SU-DHL-6 (cell line): ENCODE measurements around the gene TTLL11.
A peak's percentile ranks its signal among the peaks of the same experiment; 100 is the strongest.

ENCODE experiments used
- H2AFZ ChIP-seq: fragments of 200-600 bp; sonication (generic); 2 replicates; pipeline ENCODE4 v1.6.1; 2014; ENCODE audit warnings: low read depth, mild to moderate bottlenecking, moderate library complexity, mixed read lengths, antibody characterized with exemption, low read length; ENCODE audit not compliant: severe bottlenecking
- H3F3A ChIP-seq: fragments of 200-600 bp; shearing (Covaris generic); 2 replicates; pipeline ENCODE4 v1.6.0; 2016; ENCODE audit warnings: antibody characterized with exemption, mild to moderate bottlenecking; ENCODE audit not compliant: insufficient read depth
- H3K27ac ChIP-seq: fragments of 200-600 bp; sonication (generic); 2 replicates; pipeline ENCODE4 v1.5.1; 2016; ENCODE audit warnings: low read depth, mild to moderate bottlenecking, low read length, moderate library complexity, mixed read lengths
- H3K27me3 ChIP-seq: fragments of 200-600 bp; sonication (generic), shearing (Covaris generic); 2 replicates; pipeline ENCODE4 v1.6.0; 2014; ENCODE audit warnings: mild to moderate bottlenecking, low read length
- H3K36me3 ChIP-seq: fragments of 200-600 bp; sonication (generic); 2 replicates; pipeline ENCODE4 v1.6.1; 2014; ENCODE audit warnings: mild to moderate bottlenecking, low read length, mixed read lengths
- H3K4me2 ChIP-seq: fragments of 300-600, 200-600 bp; shearing (Covaris generic), sonication (generic); 2 replicates; pipeline ENCODE4 v1.6.0; 2014; ENCODE audit warnings: low read length, low read depth, mild to moderate bottlenecking; ENCODE audit not compliant: poor library complexity, severe bottlenecking
- H3K4me3 ChIP-seq: fragments of 200-600 bp; sonication (generic); 2 replicates; pipeline ENCODE4 v1.5.1; 2014; ENCODE audit warnings: antibody characterized with exemption, low read length, mild to moderate bottlenecking, mixed read lengths; ENCODE audit not compliant: insufficient read depth, poor library complexity, severe bottlenecking
- H3K79me2 ChIP-seq: fragments of 200-600 bp; sonication (generic); 2 replicates; pipeline ENCODE4 v1.6.1; 2014; ENCODE audit warnings: mild to moderate bottlenecking, low read length, moderate library complexity; ENCODE audit not compliant: insufficient read depth
- H3K9ac ChIP-seq: fragments of 200-600 bp; sonication (generic); 2 replicates; pipeline ENCODE4 v1.7.0; 2014; ENCODE audit warnings: mild to moderate bottlenecking, low read length
- H3K9me2 ChIP-seq: fragments of 200-600 bp; sonication (generic); replicated peaks from 2 replicates; pipeline ENCODE4 v1.6.1; 2014; ENCODE audit warnings: low read length; ENCODE audit not compliant: insufficient read depth
- H3K9me3 ChIP-seq: fragments of 200-600 bp; sonication (generic); 2 replicates; pipeline ENCODE4 v1.6.1; 2014; ENCODE audit warnings: low read length, mixed read lengths; ENCODE audit not compliant: insufficient read depth
- H4K20me1 ChIP-seq: fragments of 200-600 bp; sonication (generic); 2 replicates; pipeline ENCODE4 v1.6.1; 2014; ENCODE audit warnings: low read depth, mild to moderate bottlenecking, antibody characterized with exemption, low read length, moderate library complexity, mixed read lengths
- EZH2phosphoT487 ChIP-seq: fragments of 200-600 bp; sonication (generic), shearing (Covaris generic); conservative IDR thresholded peaks from 2 replicates; pipeline ENCODE4 v1.6.1; 2018; ENCODE audit warnings: mild to moderate bottlenecking, antibody characterized with exemption, low read length, moderate library complexity, mixed read lengths
- TF ChIP-seq, protein P1 (sequence below): fragments of 200-600 bp; sonication (generic); IDR thresholded peaks from one replicate; pipeline ENCODE4 v1.5.1; 2017; ENCODE audit warnings: antibody characterized with exemption, mild to moderate bottlenecking, low read length, moderate library complexity; ENCODE audit not compliant: insufficient read depth, poor library complexity, severe bottlenecking

TTLL11 gene

DNA sequence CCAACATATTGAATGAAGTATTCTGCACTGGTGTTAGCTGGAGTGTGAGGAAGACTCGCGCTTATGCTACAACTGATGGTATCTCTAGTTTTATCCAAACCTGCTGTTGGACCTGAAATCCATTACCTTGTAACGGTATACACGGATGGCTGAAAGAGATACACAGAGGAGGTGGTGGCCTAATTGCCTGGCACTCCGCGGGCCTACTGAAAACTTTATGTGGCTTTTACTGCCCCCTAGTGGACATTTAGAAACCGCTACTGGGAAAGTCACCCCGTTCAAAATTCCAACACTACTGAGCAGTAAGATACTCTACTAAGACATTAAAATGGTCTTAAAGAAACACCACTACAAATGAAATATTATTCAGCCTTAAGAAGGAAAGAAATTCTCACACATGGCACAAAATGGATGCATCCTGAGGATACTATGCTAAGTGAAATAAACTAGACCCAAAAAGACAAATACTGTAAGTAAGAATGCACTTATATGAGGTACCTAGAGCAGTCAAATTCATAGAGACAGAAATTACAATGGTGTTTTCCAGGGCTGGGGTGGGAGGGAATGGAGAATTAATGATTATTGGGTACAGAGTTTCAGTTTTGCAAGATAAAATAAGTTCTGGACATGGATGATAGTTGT is 100.4 kb downstream of the TTLL11 start:
- Histone ChIP-seq H3K27me3 (no peaks in the 10 kb centered on the region), H3K27ac (no peak overlapping the region), H4K20me1 (no peaks in the 10 kb centered on the region), H3K79me2 (no peaks in the 10 kb centered on the region), H3K4me2 (peak overlapping the region; percentile 38), H3K9me2 (no peaks in the 10 kb centered on the region), H2AFZ (peak overlapping the region; percentile 53), H3K9ac (peak overlapping the region; percentile 17; the same call in 1 of the 2 replicates), H3K36me3 (no peaks in the 10 kb centered on the region), H3K9me3 (no peaks in the 10 kb centered on the region), H3F3A (no peaks in the 10 kb centered on the region), H3K4me3 (no peak overlapping the region)
- TF ChIP-seq EZH2phosphoT487 = no peak
- TF ChIP-seq, protein P1, sequence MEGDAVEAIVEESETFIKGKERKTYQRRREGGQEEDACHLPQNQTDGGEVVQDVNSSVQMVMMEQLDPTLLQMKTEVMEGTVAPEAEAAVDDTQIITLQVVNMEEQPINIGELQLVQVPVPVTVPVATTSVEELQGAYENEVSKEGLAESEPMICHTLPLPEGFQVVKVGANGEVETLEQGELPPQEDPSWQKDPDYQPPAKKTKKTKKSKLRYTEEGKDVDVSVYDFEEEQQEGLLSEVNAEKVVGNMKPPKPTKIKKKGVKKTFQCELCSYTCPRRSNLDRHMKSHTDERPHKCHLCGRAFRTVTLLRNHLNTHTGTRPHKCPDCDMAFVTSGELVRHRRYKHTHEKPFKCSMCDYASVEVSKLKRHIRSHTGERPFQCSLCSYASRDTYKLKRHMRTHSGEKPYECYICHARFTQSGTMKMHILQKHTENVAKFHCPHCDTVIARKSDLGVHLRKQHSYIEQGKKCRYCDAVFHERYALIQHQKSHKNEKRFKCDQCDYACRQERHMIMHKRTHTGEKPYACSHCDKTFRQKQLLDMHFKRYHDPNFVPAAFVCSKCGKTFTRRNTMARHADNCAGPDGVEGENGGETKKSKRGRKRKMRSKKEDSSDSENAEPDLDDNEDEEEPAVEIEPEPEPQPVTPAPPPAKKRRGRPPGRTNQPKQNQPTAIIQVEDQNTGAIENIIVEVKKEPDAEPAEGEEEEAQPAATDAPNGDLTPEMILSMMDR = peak; percentile 71

DNA sequence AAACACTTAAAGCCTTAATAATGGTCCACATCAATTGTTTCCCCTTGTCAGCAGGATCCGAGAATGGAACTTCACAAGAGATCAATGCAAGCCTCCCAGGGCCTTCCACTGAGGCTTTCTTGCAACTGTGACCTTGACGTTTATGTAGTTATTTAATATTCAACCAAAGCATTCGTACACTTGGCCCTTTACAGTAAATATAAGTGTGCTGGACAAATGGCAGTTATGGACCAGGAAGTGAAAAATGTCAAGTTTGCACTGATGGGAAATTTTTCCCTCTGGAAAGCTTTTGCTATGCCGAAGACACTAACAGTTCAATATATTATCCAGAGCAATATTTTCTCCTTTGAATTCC is 101.8 kb downstream of the TTLL11 start:
- no peaks in the 10 kb centered on the region for H3K36me3 ChIP-seq
- H3K4me3 ChIP-seq = no peak overlapping the region
- H3K4me2 ChIP-seq = no peak overlapping the region
- H3K27me3 ChIP-seq = no peaks in the 10 kb centered on the region
- H3K9ac ChIP-seq = no peak overlapping the region
- H3K9me2 ChIP-seq = no peaks in the 10 kb centered on the region
- H3F3A ChIP-seq = no peaks in the 10 kb centered on the region
- TF ChIP-seq, protein P1 = no peak
- TF ChIP-seq EZH2phosphoT487 = no peak
- H4K20me1 ChIP-seq = no peaks in the 10 kb centered on the region
- no peak overlapping the region for H3K27ac ChIP-seq
- H3K79me2 ChIP-seq = no peaks in the 10 kb centered on the region
- H3K9me3 ChIP-seq = no peaks in the 10 kb centered on the region
- H2AFZ ChIP-seq = no peak overlapping the region

DNA sequence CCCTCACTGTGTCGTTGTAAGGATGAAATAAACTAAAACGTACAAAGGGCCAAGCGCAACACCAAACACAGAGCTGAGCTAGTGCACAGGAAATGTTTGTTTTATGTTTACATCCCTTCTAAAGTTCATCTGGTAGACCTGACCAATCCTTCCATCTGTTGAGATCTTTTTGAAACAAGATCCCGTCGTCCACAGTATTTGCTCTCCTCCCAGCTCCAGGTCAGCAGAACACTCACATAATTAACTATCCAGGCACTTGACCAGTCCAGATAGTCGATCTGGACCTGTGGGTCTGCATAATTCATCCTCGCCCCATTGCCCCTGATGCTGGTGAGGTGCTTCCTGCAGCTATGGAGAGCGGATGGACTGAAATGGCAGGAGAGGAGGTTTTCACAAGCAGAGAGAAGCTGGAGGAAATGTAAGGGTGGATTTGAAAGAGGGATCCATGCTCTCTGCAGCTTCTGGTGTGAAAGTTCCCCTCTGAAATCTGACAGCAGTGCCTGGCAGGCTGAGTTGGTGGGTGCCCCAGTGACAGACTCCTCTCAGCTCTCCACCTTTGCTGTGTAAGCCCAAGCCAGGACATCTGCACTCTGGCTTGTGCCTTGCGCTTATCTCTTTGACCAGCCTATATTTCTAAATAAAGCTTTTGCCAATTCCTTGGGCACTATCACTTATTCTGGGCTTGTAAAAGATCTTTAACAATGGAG is 102.4 kb downstream of the TTLL11 start:
- Histone ChIP-seq H3K9me2 (no peaks in the 10 kb centered on the region), H3K4me3 (no peak overlapping the region), H2AFZ (no peak overlapping the region), H3K27me3 (no peaks in the 10 kb centered on the region), H3K4me2 (no peak overlapping the region), H3K36me3 (no peaks in the 10 kb centered on the region), H3F3A (no peaks in the 10 kb centered on the region), H4K20me1 (no peaks in the 10 kb centered on the region), H3K79me2 (no peaks in the 10 kb centered on the region), H3K9ac (no peak overlapping the region), H3K27ac (no peak overlapping the region), H3K9me3 (no peaks in the 10 kb centered on the region)
- TF ChIP-seq, protein P1 = no peak
- TF ChIP-seq EZH2phosphoT487 = no peak
